Immature natural killer cell (primary cell): ENCODE measurements around the gene ANO7. TPM values are rescaled to one million over a fixed set of nuclear protein-coding genes. Genes with fewer than 3 reads are reported as not detected.

ENCODE experiments used
- DNase-seq, 3 donors: peaks; one replicate each; pipeline ENCODE4 v3.0.0; 2022; ENCODE audit warnings: mixed read lengths in 1 of 3
- H3K27ac Mint-ChIP-seq, 6 donors: one replicate each; pipeline ENCODE4 v1.8.0; 2020; ENCODE audit warnings: mixed read lengths in 6 of 6, mild to moderate bottlenecking in 5 of 6, inconsistent platforms in 4 of 6, moderate library complexity in 3 of 6
- H3K27me3 Mint-ChIP-seq, 3 donors: one replicate each; pipeline ENCODE4 v1.8.0; 2020 to 2021; ENCODE audit warnings: low read depth in 3 of 3, mild to moderate bottlenecking in 3 of 3, mixed read lengths in 3 of 3, moderate library complexity in 3 of 3, inconsistent platforms in 1 of 3
- H3K36me3 Mint-ChIP-seq, 3 donors: one replicate each; pipeline ENCODE4 v1.8.0; 2020; ENCODE audit warnings: mixed read lengths in 3 of 3, inconsistent platforms in 2 of 3, mild to moderate bottlenecking in 2 of 3
- H3K4me1 Mint-ChIP-seq, 2 donors: one replicate each; pipeline ENCODE4 v1.8.0; 2020; ENCODE audit warnings: inconsistent platforms in 2 of 2, mild to moderate bottlenecking in 2 of 2, mixed read lengths in 2 of 2, moderate library complexity in 1 of 2
- H3K4me3 Mint-ChIP-seq, 5 donors: one replicate each; pipeline ENCODE4 v1.8.0; 2020; ENCODE audit warnings: mild to moderate bottlenecking in 5 of 5, mixed read lengths in 5 of 5, inconsistent platforms in 3 of 5, moderate library complexity in 3 of 5
- H3K9me3 Mint-ChIP-seq, 6 donors: one replicate each; pipeline ENCODE4 v1.8.0; 2020; ENCODE audit warnings: mild to moderate bottlenecking in 6 of 6, mixed read lengths in 6 of 6, inconsistent platforms in 4 of 6, moderate library complexity in 3 of 6
- polyA plus RNA-seq, 3 donors: library from polyadenylated mRNA; unstranded; fragments of 300-500 nt; fragmentation: Illumina TruSeq; gene quantifications; one replicate each; pipeline ENCODE4 v1.2.3, GENCODE V29; 2021

ANO7 gene
- polyA plus RNA-seq: under 1 TPM in 1 of 3 donors, not detected in 2; 0.40 TPM

- no peak within 1 kb of the TSS for H3K27ac Mint-ChIP-seq
- peaks cover 0 to 2% (median 0%) of the 10 kb centered on the region in 3 donors for H3K36me3 Mint-ChIP-seq
- DNase-seq: no peak
- no peaks in the 10 kb centered on the region for H3K4me1 Mint-ChIP-seq
- H3K4me3 Mint-ChIP-seq: no peak within 1 kb of the TSS
- H3K9me3 Mint-ChIP-seq: no peaks in the 10 kb centered on the region
- peaks cover 0 to 2% (median 0%) of the 10 kb centered on the region in 3 donors for H3K27me3 Mint-ChIP-seq
These were observed at the start of gene ANO7 for GRCh38 chr2:241188361-241189092. Gene ANO7 (plus strand): TSS chr2:241188677. CDS start chr2:241190064, 1,387 bp downstream.

- DNase-seq: no peak
- Mint-ChIP-seq H3K4me3 (no peak overlapping the region), H3K36me3 (peaks cover 0 to 17% (median 12%) of the 10 kb centered on the region in 3 donors), H3K4me1 (no peaks in the 10 kb centered on the region), H3K27ac (no peak overlapping the region), H3K9me3 (no peaks in the 10 kb centered on the region), H3K27me3 (no peaks in the 10 kb centered on the region)
These were observed 48.7 kb upstream of the ANO7 start for GRCh38 chr2:241139531-241140444.

GRCh38 chr2:241140445-241140840, 48.0 kb upstream of the ANO7 start:
- H3K27me3 Mint-ChIP-seq: no peaks in the 10 kb centered on the region
- H3K4me1 Mint-ChIP-seq: no peaks in the 10 kb centered on the region
- no peak overlapping the region for H3K4me3 Mint-ChIP-seq
- H3K36me3 Mint-ChIP-seq: peaks cover 0 to 17% (median 12%) of the 10 kb centered on the region in 3 donors
- H3K9me3 Mint-ChIP-seq: no peaks in the 10 kb centered on the region
- no peak overlapping the region for H3K27ac Mint-ChIP-seq
- no peak for DNase-seq

GRCh38 chr2:241141214-241141770, 47.2 kb upstream of the ANO7 start:
- peaks cover 0 to 16% (median 15%) of the 10 kb centered on the region in 3 donors for H3K36me3 Mint-ChIP-seq
- DNase-seq: no peak
- H3K27me3 Mint-ChIP-seq: no peaks in the 10 kb centered on the region
- no peak overlapping the region for H3K27ac Mint-ChIP-seq
- no peak overlapping the region for H3K4me3 Mint-ChIP-seq
- H3K4me1 Mint-ChIP-seq: no peaks in the 10 kb centered on the region
- H3K9me3 Mint-ChIP-seq: no peaks in the 10 kb centered on the region

- H3K27ac Mint-ChIP-seq: no peak overlapping the region
- H3K4me1 Mint-ChIP-seq: no peaks in the 10 kb centered on the region
- peaks cover 0 to 18% (median 14%) of the 10 kb centered on the region in 3 donors for H3K36me3 Mint-ChIP-seq
- no peak for DNase-seq
- no peak overlapping the region for H3K4me3 Mint-ChIP-seq
- H3K9me3 Mint-ChIP-seq: no peaks in the 10 kb centered on the region
- H3K27me3 Mint-ChIP-seq: no peaks in the 10 kb centered on the region
These were observed 46.4 kb upstream of the ANO7 start for GRCh38 chr2:241142063-241142462.

GRCh38 chr2:241142593-241142992, 45.9 kb upstream of the ANO7 start:
- Mint-ChIP-seq H3K27ac (no peak overlapping the region), H3K36me3 (peaks cover 0 to 18% (median 14%) of the 10 kb centered on the region in 3 donors), H3K4me1 (no peaks in the 10 kb centered on the region), H3K9me3 (no peaks in the 10 kb centered on the region), H3K27me3 (no peaks in the 10 kb centered on the region), H3K4me3 (no peak overlapping the region)
- DNase-seq: no peak

GRCh38 chr2:241146286-241146685, 42.2 kb upstream of the ANO7 start:
- H3K9me3 Mint-ChIP-seq: no peaks in the 10 kb centered on the region
- no peak overlapping the region for H3K27ac Mint-ChIP-seq
- peaks cover under 1 to 4% (median 3%) of the 10 kb centered on the region in 3 donors for H3K27me3 Mint-ChIP-seq
- no peak for DNase-seq
- H3K4me3 Mint-ChIP-seq: no peak overlapping the region
- peaks cover 0 to 10% (median 4%) of the 10 kb centered on the region in 3 donors for H3K36me3 Mint-ChIP-seq
- H3K4me1 Mint-ChIP-seq: peaks cover 18 to 28% of the 10 kb centered on the region in 2 donors

- Mint-ChIP-seq H3K4me1 (peaks cover 29 to 38% of the 10 kb centered on the region in 2 donors), H3K27me3 (peaks cover 2 to 4% (median 3%) of the 10 kb centered on the region in 3 donors), H3K27ac (no peak overlapping the region), H3K9me3 (no peaks in the 10 kb centered on the region), H3K36me3 (peaks cover 0 to 6% (median 0%) of the 10 kb centered on the region in 3 donors), H3K4me3 (peak overlapping the region in 4 of 5 donors; percentile 46 to 99 (median 73))
- DNase-seq: no peak
These were observed 41.1 kb upstream of the ANO7 start for GRCh38 chr2:241147336-241147735.

GRCh38 chr2:241148239-241148638, 40.2 kb upstream of the ANO7 start:
- DNase-seq: no peak
- Mint-ChIP-seq H3K9me3 (no peaks in the 10 kb centered on the region), H3K27ac (peak overlapping the region; percentile 56 to 94 (median 76)), H3K4me1 (peaks cover 30 to 39% of the 10 kb centered on the region in 2 donors), H3K36me3 (peaks cover 0 to 6% (median 1%) of the 10 kb centered on the region in 3 donors), H3K27me3 (peaks cover 2 to 4% (median 3%) of the 10 kb centered on the region in 3 donors), H3K4me3 (peak overlapping the region; percentile 91 to 99 (median 95))

- no peaks in the 10 kb centered on the region for H3K9me3 Mint-ChIP-seq
- peaks cover 30 to 39% of the 10 kb centered on the region in 2 donors for H3K4me1 Mint-ChIP-seq
- H3K27me3 Mint-ChIP-seq: peaks cover 2 to 4% (median 3%) of the 10 kb centered on the region in 3 donors
These were observed 39.4 kb upstream of the ANO7 start, which contains the start of gene PASK for GRCh38 chr2:241148891-241149674. Gene PASK (minus strand): TSS chr2:241149472. CDS start chr2:241143032, 6,440 bp downstream.

GRCh38 chr2:241149675-241149924, 38.9 kb upstream of the ANO7 start:
- Mint-ChIP-seq H3K4me3 (peak overlapping the region; percentile 95 to 100 (median 97)), H3K27ac (peak overlapping the region; percentile 77 to 94 (median 86)), H3K36me3 (peaks cover 2 to 6% (median 4%) of the 10 kb centered on the region in 3 donors), H3K9me3 (no peaks in the 10 kb centered on the region), H3K27me3 (peaks cover 2 to 4% (median 3%) of the 10 kb centered on the region in 3 donors), H3K4me1 (peaks cover 30 to 39% of the 10 kb centered on the region in 2 donors)
- no peak for DNase-seq

More at GRCh38 chr2:241148891-241149674, 39.4 kb upstream of the ANO7 start, which contains the start of gene PASK:
- H3K36me3 Mint-ChIP-seq: peaks cover 2 to 6% (median 4%) of the 10 kb centered on the region in 3 donors
- peak; percentile 87 to 89 (median 88) for DNase-seq
- peak within 1 kb of the TSS; percentile 95 to 100 (median 99) for H3K4me3 Mint-ChIP-seq
- H3K27ac Mint-ChIP-seq: peak within 1 kb of the TSS; percentile 90 to 97 (median 94)

GRCh38 chr2:241149925-241150659, 38.4 kb upstream of the ANO7 start, which contains the start of gene PPP1R7:
Gene PPP1R7 (plus strand): TSS chr2:241150467. CDS start chr2:241150496, 29 bp downstream.
- Mint-ChIP-seq H3K27me3 (peaks cover 2 to 4% (median 3%) of the 10 kb centered on the region in 3 donors), H3K27ac (peak within 1 kb of the TSS; percentile 90 to 97 (median 94)), H3K36me3 (peaks cover 4 to 6% (median 6%) of the 10 kb centered on the region in 3 donors), H3K4me1 (peaks cover 30 to 43% of the 10 kb centered on the region in 2 donors), H3K4me3 (peak within 1 kb of the TSS; percentile 95 to 100 (median 97)), H3K9me3 (no peaks in the 10 kb centered on the region)
- peak; percentile 89 to 91 (median 90) for DNase-seq
